ENCODE data around the gene MBP. TPM values are rescaled to one million over a fixed set of nuclear protein-coding genes. Genes with fewer than 3 reads are reported as not detected.

Gene MBP
- total and polyA plus RNA-seq, 2 of the 4 experiments (the other 2 are of a cell fraction): 0.72 to 0.90 TPM

- in situ Hi-C loops (cut with MboI; ENCODE audit: low sequenced_read_pairs): no loop called here
- DNase-seq: peak; percentile 93
- peak; percentile 99 for ATAC-seq (ENCODE audit: low read depth)
- Histone ChIP-seq H4K91ac (ENCODE audit: insufficient read depth, low read depth, low read length) (peak overlapping the region; percentile 93), H2BK5ac (ENCODE audit: low read depth, low read length, poor library complexity, severe bottlenecking) (peak overlapping the region; percentile 78), H3K4me3 (ENCODE audit: insufficient read depth, low read depth, low read length) (no peak overlapping the region; the same call in 1 of the 2 replicates), H3K56ac (ENCODE audit: extremely low read depth, insufficient read depth, low read length) (peak overlapping the region; percentile 46; the same call in 1 of the 2 replicates), H2AK5ac (ENCODE audit: low read depth, low read length) (peak overlapping the region; percentile 93), H4K5ac (ENCODE audit: low read depth, low read length) (peak overlapping the region; percentile 69), H3K79me1 (ENCODE audit: low read depth in 1 of 2, low read length in 2 of 2) (no peaks in the 10 kb centered on the region; a peak in 1 of 4 replicates), H3K4me2 (ENCODE audit: low read depth, low read length) (peak overlapping the region; percentile 48), H4K8ac (ENCODE audit: low read depth in 2 of 2, low read length in 2 of 2) (peak overlapping the region; percentile 3 to 91), H3K27ac (ENCODE audit: insufficient read depth, low read length) (peak overlapping the region; percentile 77), H3K9me3 (ENCODE audit: control insufficient read depth, insufficient read depth, low read length) (no peaks in the 10 kb centered on the region), H2BK15ac (ENCODE audit: low read depth, low read length) (peak overlapping the region; percentile 64; the same call in 2 of the 3 replicates), H2BK120ac (ENCODE audit: low read depth, low read length) (peak overlapping the region; percentile 93), H3K23ac (ENCODE audit: low read depth, low read length) (peak overlapping the region; percentile 88; the same call in 1 of the 2 replicates), H3K14ac (replicated peaks; ENCODE audit: low read depth, low read length) (peak overlapping the region; percentile 76), H2AFZ (replicated peaks; ENCODE audit: low read length, poor library complexity) (peak overlapping the region; percentile 89), H3K9ac (ENCODE audit: low read depth, low read length) (peak overlapping the region; percentile 59), H3K4ac (ENCODE audit: low read depth, low read length) (peak overlapping the region; percentile 84), H3K9me1 (ENCODE audit: insufficient read depth, low read length) (peaks cover 16% of the 10 kb centered on the region), H3K18ac (ENCODE audit: low read depth, low read length) (peak overlapping the region; percentile 38), H3K4me1 (ENCODE audit: control insufficient read depth, insufficient read depth, low read length) (peaks cover 19% of the 10 kb centered on the region), H2BK20ac (ENCODE audit: low read depth, low read length) (peak overlapping the region; percentile 86), H3K27me3 (ENCODE audit: control insufficient read depth, insufficient read depth, low read length) (no peaks in the 10 kb centered on the region), H3K36me3 (ENCODE audit: control insufficient read depth, insufficient read depth, low read length) (no peaks in the 10 kb centered on the region), H4K20me1 (ENCODE audit: insufficient read depth, low read length) (no peaks in the 10 kb centered on the region), H2AK9ac (replicated peaks; ENCODE audit: low read depth, low read length, poor library complexity) (peak overlapping the region; percentile 93)
- WGBS, 2 experiments (ENCODE audit: extremely low coverage in 2 of 2, insufficient read length in 1 of 2): 0% methylated on average over 1 of the region's 15 CpGs; no CpG with 5 or more reads in 1 of the 2 experiments
- BruUV-seq (replicated peaks): no TSS peak
- TF ChIP-seq CEBPB (IDR thresholded peaks at IDR 0.05; ENCODE audit: low read depth, low read length) (0 out of 2 replicates have a peak, but pooled peaks have one; percentile 16), RAD21 (IDR thresholded peaks at IDR 0.05; ENCODE audit: low read length) (peak; percentile 82), MAFK (IDR thresholded peaks at IDR 0.05; ENCODE audit: low read depth, low read length) (peak; percentile 62), CHD1 (IDR thresholded peaks at IDR 0.05; ENCODE audit: low read depth, low read length) (0 out of 2 replicates have a peak, but pooled peaks have one; percentile 35), MXI1 (IDR thresholded peaks at IDR 0.05; ENCODE audit: borderline replicate concordance, low read depth, low read length) (no peak), POLR2A (IDR thresholded peaks at IDR 0.05; ENCODE audit: low read depth, low read length) (no peak), BHLHE40 (IDR thresholded peaks at IDR 0.05; ENCODE audit: low read depth, low read length) (peak; percentile 41; the same call in 1 of the 2 replicates), CTCF (conservative IDR thresholded peaks at IDR 0.05; ENCODE audit: low read depth, low read length) (peak; percentile 97), SMC3 (IDR thresholded peaks at IDR 0.05; ENCODE audit: low read depth, low read length) (peak; percentile 79)
- TF ChIP-seq, protein P1, sequence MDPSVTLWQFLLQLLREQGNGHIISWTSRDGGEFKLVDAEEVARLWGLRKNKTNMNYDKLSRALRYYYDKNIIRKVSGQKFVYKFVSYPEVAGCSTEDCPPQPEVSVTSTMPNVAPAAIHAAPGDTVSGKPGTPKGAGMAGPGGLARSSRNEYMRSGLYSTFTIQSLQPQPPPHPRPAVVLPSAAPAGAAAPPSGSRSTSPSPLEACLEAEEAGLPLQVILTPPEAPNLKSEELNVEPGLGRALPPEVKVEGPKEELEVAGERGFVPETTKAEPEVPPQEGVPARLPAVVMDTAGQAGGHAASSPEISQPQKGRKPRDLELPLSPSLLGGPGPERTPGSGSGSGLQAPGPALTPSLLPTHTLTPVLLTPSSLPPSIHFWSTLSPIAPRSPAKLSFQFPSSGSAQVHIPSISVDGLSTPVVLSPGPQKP (IDR thresholded peaks at IDR 0.05; ENCODE audit: borderline replicate concordance, low read depth, low read length): no peak
- POLR2A ChIA-PET (ENCODE audit: unreplicated experiment): interaction anchor here (0.6 kb wide), 1 partner anchor 13 kb away, joined by 3 read pairs; no protein-coding TSS in a partner anchor
- intact Hi-C loops (cut with micrococcal nuclease): loop anchor here (1.0 kb wide), 4 partner anchors 55 to 252 kb away; no protein-coding TSS in a partner anchor
- CTCF ChIA-PET: interaction anchor here (0.5 to 1.1 kb wide), 9 partner anchors 10 to 207 kb away, joined by 3 to 6 read pairs (median 4); no protein-coding TSS in a partner anchor
- dilution Hi-C loops (cut with HindIII; ENCODE audit: low sequenced_read_pairs, unreplicated experiment): no loop called here
Observed at GRCh38 chr18:77054606-77055428, 77.8 kb downstream of the MBP start.

Measured in IMR-90 (cell line).